ENCODE data around the gene INSRR. TPM values are rescaled to one million over a fixed set of nuclear protein-coding genes. Genes with fewer than 3 reads are reported as not detected.
A peak's percentile ranks its signal among the peaks of the same experiment; 100 is the strongest.

INSRR gene
- total and polyA plus RNA-seq, 2 of the 4 experiments (the other 2 are of a cell fraction) = not detected

DNA sequence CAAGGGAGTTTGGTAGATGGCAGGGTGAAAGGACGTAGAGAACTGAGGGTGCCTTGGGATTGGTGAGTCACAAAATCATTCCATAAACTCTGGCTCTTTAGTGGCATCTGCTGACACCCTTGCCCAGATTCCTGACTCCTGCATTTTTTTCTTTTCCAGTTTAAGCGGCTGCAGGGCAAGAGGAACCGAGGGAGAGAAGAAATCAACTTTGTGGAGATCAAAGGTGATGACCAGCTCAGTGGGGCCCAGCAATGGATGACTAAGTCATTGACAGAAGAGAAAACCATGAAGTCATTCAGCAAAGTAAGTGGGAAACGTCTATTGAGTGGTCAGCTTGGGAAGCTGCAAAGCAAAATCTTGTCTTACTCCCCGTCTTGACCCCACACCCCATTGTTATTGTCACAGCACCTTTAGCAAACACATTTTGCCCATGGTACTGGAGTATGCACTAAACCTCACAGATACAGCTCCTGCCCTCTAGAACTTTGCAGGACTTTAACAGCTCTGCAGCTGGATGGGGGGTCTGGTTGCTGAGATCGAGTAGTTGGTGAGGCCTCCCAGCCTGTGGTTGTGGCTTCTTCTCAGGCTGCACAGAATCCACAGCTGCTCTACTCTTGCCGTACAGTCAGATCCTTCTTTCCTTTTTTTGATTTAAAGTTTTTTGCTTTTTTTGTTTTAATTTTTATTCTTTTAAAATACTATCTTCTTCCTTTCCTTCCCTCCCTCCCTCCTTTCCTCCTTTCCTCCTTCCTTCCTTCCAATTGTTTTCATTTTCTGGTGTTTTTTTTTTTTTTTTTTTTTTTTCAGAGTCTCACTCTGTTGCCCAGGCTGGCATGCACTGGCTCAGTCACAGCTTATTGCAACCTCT, 64.2 kb downstream of the INSRR start:
- Histone ChIP-seq H3K23ac (ENCODE audit: low read depth, low read length) (no peak overlapping the region), H2AK9ac (replicated peaks; ENCODE audit: low read depth, low read length, poor library complexity) (no peak overlapping the region), H3K56ac (ENCODE audit: extremely low read depth, insufficient read depth, low read length) (no peak overlapping the region), H3K18ac (ENCODE audit: low read depth, low read length) (no peak overlapping the region), H4K8ac (ENCODE audit: low read depth in 2 of 2, low read length in 2 of 2) (no peak overlapping the region), H4K91ac (ENCODE audit: insufficient read depth, low read depth, low read length) (no peak overlapping the region), H3K9me3 (ENCODE audit: control insufficient read depth, insufficient read depth, low read length) (no peaks in the 10 kb centered on the region), H2BK5ac (ENCODE audit: low read depth, low read length, poor library complexity, severe bottlenecking) (no peak overlapping the region), H2BK15ac (ENCODE audit: low read depth, low read length) (no peak overlapping the region), H3K4me2 (ENCODE audit: low read depth, low read length) (no peak overlapping the region), H4K5ac (ENCODE audit: low read depth, low read length) (no peak overlapping the region), H3K27ac (ENCODE audit: insufficient read depth, low read length) (no peak overlapping the region), H2AK5ac (ENCODE audit: low read depth, low read length) (no peak overlapping the region), H3K4me3 (ENCODE audit: insufficient read depth, low read depth, low read length) (no peak overlapping the region), H3K79me1 (ENCODE audit: low read depth in 1 of 2, low read length in 2 of 2) (peaks cover 3 to 22% of the 10 kb centered on the region in 2 experiments; a peak in 2 of 4 replicates), H3K14ac (replicated peaks; ENCODE audit: low read depth, low read length) (no peak overlapping the region), H2BK120ac (ENCODE audit: low read depth, low read length) (no peak overlapping the region), H2BK20ac (ENCODE audit: low read depth, low read length) (no peak overlapping the region), H3K4ac (ENCODE audit: low read depth, low read length) (no peak overlapping the region), H4K20me1 (ENCODE audit: insufficient read depth, low read length) (peaks cover 37% of the 10 kb centered on the region), H3K4me1 (ENCODE audit: control insufficient read depth, insufficient read depth, low read length) (peaks cover 2% of the 10 kb centered on the region; the same call in 1 of the 2 replicates), H3K9me1 (ENCODE audit: insufficient read depth, low read length) (no peaks in the 10 kb centered on the region), H2AFZ (replicated peaks; ENCODE audit: low read length, poor library complexity) (no peak overlapping the region), H3K9ac (ENCODE audit: low read depth, low read length) (no peak overlapping the region), H3K36me3 (ENCODE audit: control insufficient read depth, insufficient read depth, low read length) (peaks cover 52% of the 10 kb centered on the region), H3K27me3 (ENCODE audit: control insufficient read depth, insufficient read depth, low read length) (no peaks in the 10 kb centered on the region)
- ChIA-PET CTCF (interaction anchor here (0.8 kb wide), 1 partner anchor 65 kb away, joined by 3 read pairs; no protein-coding TSS in a partner anchor), POLR2A (ENCODE audit: unreplicated experiment) (no interaction called here)
- ATAC-seq (ENCODE audit: low read depth) = no peak
- BruUV-seq (replicated peaks) = no TSS peak
- dilution Hi-C loops (cut with HindIII; ENCODE audit: low sequenced_read_pairs, unreplicated experiment) (no loop called here), in situ Hi-C loops (cut with MboI; ENCODE audit: low sequenced_read_pairs) (no loop called here), intact Hi-C loops (cut with micrococcal nuclease) (loop anchor here (5.0 kb wide), 1 partner anchor 128 kb away; the partner anchor contains the start of gene LRRC71)
- no CpG with 5 or more reads among the region's 7 CpGs for WGBS, 2 experiments (ENCODE audit: extremely low coverage in 2 of 2, insufficient read length in 1 of 2)
- peak; percentile 41 for DNase-seq
- no peak for TF ChIP-seq MXI1 (IDR thresholded peaks at IDR 0.05; ENCODE audit: borderline replicate concordance, low read depth, low read length)
- TF ChIP-seq CHD1 (IDR thresholded peaks at IDR 0.05; ENCODE audit: low read depth, low read length) = no peak
- no peak for TF ChIP-seq RAD21 (IDR thresholded peaks at IDR 0.05; ENCODE audit: low read length)
- TF ChIP-seq, protein P1, sequence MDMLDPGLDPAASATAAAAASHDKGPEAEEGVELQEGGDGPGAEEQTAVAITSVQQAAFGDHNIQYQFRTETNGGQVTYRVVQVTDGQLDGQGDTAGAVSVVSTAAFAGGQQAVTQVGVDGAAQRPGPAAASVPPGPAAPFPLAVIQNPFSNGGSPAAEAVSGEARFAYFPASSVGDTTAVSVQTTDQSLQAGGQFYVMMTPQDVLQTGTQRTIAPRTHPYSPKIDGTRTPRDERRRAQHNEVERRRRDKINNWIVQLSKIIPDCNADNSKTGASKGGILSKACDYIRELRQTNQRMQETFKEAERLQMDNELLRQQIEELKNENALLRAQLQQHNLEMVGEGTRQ (IDR thresholded peaks at IDR 0.05; ENCODE audit: low read depth, low read length) = no peak
- TF ChIP-seq, protein P2, sequence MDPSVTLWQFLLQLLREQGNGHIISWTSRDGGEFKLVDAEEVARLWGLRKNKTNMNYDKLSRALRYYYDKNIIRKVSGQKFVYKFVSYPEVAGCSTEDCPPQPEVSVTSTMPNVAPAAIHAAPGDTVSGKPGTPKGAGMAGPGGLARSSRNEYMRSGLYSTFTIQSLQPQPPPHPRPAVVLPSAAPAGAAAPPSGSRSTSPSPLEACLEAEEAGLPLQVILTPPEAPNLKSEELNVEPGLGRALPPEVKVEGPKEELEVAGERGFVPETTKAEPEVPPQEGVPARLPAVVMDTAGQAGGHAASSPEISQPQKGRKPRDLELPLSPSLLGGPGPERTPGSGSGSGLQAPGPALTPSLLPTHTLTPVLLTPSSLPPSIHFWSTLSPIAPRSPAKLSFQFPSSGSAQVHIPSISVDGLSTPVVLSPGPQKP (IDR thresholded peaks at IDR 0.05; ENCODE audit: borderline replicate concordance, low read depth, low read length) = no peak
- TF ChIP-seq MAFK (IDR thresholded peaks at IDR 0.05; ENCODE audit: low read depth, low read length) = no peak
- TF ChIP-seq, protein P3, sequence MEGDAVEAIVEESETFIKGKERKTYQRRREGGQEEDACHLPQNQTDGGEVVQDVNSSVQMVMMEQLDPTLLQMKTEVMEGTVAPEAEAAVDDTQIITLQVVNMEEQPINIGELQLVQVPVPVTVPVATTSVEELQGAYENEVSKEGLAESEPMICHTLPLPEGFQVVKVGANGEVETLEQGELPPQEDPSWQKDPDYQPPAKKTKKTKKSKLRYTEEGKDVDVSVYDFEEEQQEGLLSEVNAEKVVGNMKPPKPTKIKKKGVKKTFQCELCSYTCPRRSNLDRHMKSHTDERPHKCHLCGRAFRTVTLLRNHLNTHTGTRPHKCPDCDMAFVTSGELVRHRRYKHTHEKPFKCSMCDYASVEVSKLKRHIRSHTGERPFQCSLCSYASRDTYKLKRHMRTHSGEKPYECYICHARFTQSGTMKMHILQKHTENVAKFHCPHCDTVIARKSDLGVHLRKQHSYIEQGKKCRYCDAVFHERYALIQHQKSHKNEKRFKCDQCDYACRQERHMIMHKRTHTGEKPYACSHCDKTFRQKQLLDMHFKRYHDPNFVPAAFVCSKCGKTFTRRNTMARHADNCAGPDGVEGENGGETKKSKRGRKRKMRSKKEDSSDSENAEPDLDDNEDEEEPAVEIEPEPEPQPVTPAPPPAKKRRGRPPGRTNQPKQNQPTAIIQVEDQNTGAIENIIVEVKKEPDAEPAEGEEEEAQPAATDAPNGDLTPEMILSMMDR (conservative IDR thresholded peaks at IDR 0.05; ENCODE audit: low read depth, low read length) = no peak
- no peak for TF ChIP-seq SMC3 (IDR thresholded peaks at IDR 0.05; ENCODE audit: low read depth, low read length)
- TF ChIP-seq BHLHE40 (IDR thresholded peaks at IDR 0.05; ENCODE audit: low read depth, low read length) = no peak
- no peak for TF ChIP-seq MAZ (IDR thresholded peaks at IDR 0.05; ENCODE audit: borderline replicate concordance, low read depth, low read length)
- no peak for TF ChIP-seq RFX5 (IDR thresholded peaks at IDR 0.05; ENCODE audit: low read depth, low read length)
- no peak for TF ChIP-seq NFE2L2 (IDR thresholded peaks at IDR 0.05; ENCODE audit: low read depth, low read length)
- no peak for TF ChIP-seq FOS (IDR thresholded peaks at IDR 0.05; ENCODE audit: low read depth, low read length)
- TF ChIP-seq POLR2A (IDR thresholded peaks at IDR 0.05; ENCODE audit: low read depth, low read length) = no peak
- TF ChIP-seq RCOR1 (IDR thresholded peaks at IDR 0.05; ENCODE audit: insufficient replicate concordance, low read length) = no peak

Data from IMR-90 (cell line).